K562 (cell line): Measurements from ENCODE around the gene HEXIM1. TPM values are rescaled to one million over a fixed set of nuclear protein-coding genes. Genes with fewer than 3 reads are reported as not detected.

Experiments used
- ATAC-seq: fragments of 200-7000 bp; cut with Tn5 transposase; 3 replicates; pipeline ENCODE4 v1.9.1; 2020; ENCODE audit warnings: moderate library complexity
- BruUV-seq: library from RNA; stranded (reverse); fragments of 400-500 nt; replicated peaks from 2 replicates; lab custom pipeline; 2021; lab: Mats Ljungman, UMichigan
- CTCF ChIA-PET: fragments of 300-600 bp; formaldehyde crosslinking; extraction: SDS; loops from one replicate; lab custom pipeline; 2021; ENCODE audit warnings: low intra/inter-chr PET ratio; lab: Yijun Ruan, JAX
- POLR2A ChIA-PET: fragments of 300-600, 350-650 bp; sonication (Branson Sonifier 250); formaldehyde crosslinking; extraction: SDS; loops from one replicate; lab custom pipeline; 2021; ENCODE audit warnings: antibody characterized with exemption, inconsistent platforms; lab: Yijun Ruan, JAX
- DNase-seq, 4 experiments: peaks; one replicate each; pipeline versions ENCODE4 v3.0.0 to v3.0.0-alpha.2; 2011 to 2018; ENCODE audit warnings: low spot score in 3 of 4, mixed read lengths in 3 of 4; ENCODE audit errors: extremely low read depth in 1 of 4
- FAIRE-seq: peaks from 2 replicates; lab custom pipeline; 2011; peaks lifted over from hg19 to GRCh38; lab: Jason Lieb, UNC
- H2AFZ ChIP-seq: 2 replicates; pipeline ENCODE4 v1.6.0; 2011; ENCODE audit warnings: low read depth, low read length, control low read depth, inconsistent platforms
- H3K27ac ChIP-seq: fragments of 200-600 bp; 3 replicates; pipeline ENCODE4 v1.8.0; 2011; ENCODE audit warnings: low read depth, mild to moderate bottlenecking, control low read depth, inconsistent platforms, low read length, moderate library complexity, mixed read lengths; ENCODE audit errors: extremely low read depth
- H3K27me3 ChIP-seq, 2 experiments: fragments of 300-600 bp in 1 of 2; 2 replicates in 1 of 2; 3 replicates in 1 of 2; pipeline versions ENCODE4 v1.6.0 to v1.8.0; 2011; ENCODE audit warnings: inconsistent platforms in 2 of 2, low read length in 2 of 2, mild to moderate bottlenecking in 1 of 2, mixed read lengths in 1 of 2, moderate library complexity in 1 of 2; ENCODE audit not compliant: control insufficient read depth in 2 of 2, insufficient read depth in 2 of 2
- H3K36me3 ChIP-seq: fragments of 300-600 bp; 3 replicates; pipeline ENCODE4 v1.8.0; 2011; ENCODE audit warnings: mild to moderate bottlenecking, low read length, inconsistent platforms; ENCODE audit not compliant: control insufficient read depth, insufficient read depth
- H3K4me1 ChIP-seq, 2 experiments: fragments of 200-600 bp in 1 of 2; replicated peaks in 1 of 2; 2 replicates in 1 of 2; 3 replicates in 1 of 2; pipeline versions ENCODE4 v1.5.1 to v1.8.0; 2011; ENCODE audit warnings: inconsistent platforms in 2 of 2, low read length in 2 of 2, mild to moderate bottlenecking in 1 of 2, mixed read lengths in 1 of 2, moderate library complexity in 1 of 2; ENCODE audit not compliant: control insufficient read depth in 2 of 2, insufficient read depth in 2 of 2
- H3K4me2 ChIP-seq: 2 replicates; pipeline ENCODE4 v1.6.1; 2011; ENCODE audit warnings: low read length, control low read depth, inconsistent platforms, mixed read lengths; ENCODE audit not compliant: insufficient read depth
- H3K4me3 ChIP-seq: fragments of 200-600 bp; sonication (generic), shearing (Covaris generic); 2 replicates; pipeline ENCODE4 v1.5.1; 2016; ENCODE audit warnings: control low read depth, inconsistent platforms
- H3K79me2 ChIP-seq: fragments of 200-600 bp; 3 replicates; pipeline ENCODE4 v1.8.0; 2011; ENCODE audit warnings: low read length, inconsistent platforms; ENCODE audit not compliant: control insufficient read depth, insufficient read depth
- H3K9ac ChIP-seq, 2 experiments: 2 replicates each; pipeline versions ENCODE4 v1.6.0 to v1.6.1; 2011; ENCODE audit warnings: low read depth in 2 of 2, low read length in 2 of 2, control low read depth in 1 of 2, inconsistent platforms in 1 of 2, mild to moderate bottlenecking in 1 of 2, mixed read lengths in 1 of 2; ENCODE audit not compliant: insufficient read depth in 1 of 2
- H3K9me1 ChIP-seq: one replicate; pipeline ENCODE4 v1.6.0; 2011; ENCODE audit warnings: inconsistent platforms, mild to moderate bottlenecking, low read length, moderate library complexity; ENCODE audit not compliant: control insufficient read depth, insufficient read depth
- H3K9me3 ChIP-seq: replicated peaks from 2 replicates; pipeline ENCODE4 v1.5.1; 2011; ENCODE audit warnings: low read depth, low read length, inconsistent platforms; ENCODE audit not compliant: control insufficient read depth, insufficient read depth
- H4K20me1 ChIP-seq: replicated peaks from 2 replicates; pipeline ENCODE4 v1.6.1; 2011; ENCODE audit warnings: low read length, inconsistent platforms, mixed read lengths; ENCODE audit not compliant: control insufficient read depth, insufficient read depth
- CBX3 ChIP-seq, 2 experiments: IDR thresholded peaks; 1 replicate in 1 of 2; 2 replicates in 1 of 2; pipeline ENCODE4 v1.6.1; 2012; ENCODE audit warnings: inconsistent platforms in 2 of 2, low read length in 2 of 2, borderline replicate concordance in 1 of 2, control low read depth in 1 of 2
- CREM ChIP-seq: IDR thresholded peaks from 2 replicates; pipeline ENCODE4 v1.6.1; 2014; ENCODE audit warnings: antibody characterized with exemption, low read depth
- ESRRB ChIP-seq: fragments of 250-450 bp; sonication (Bioruptor Pico); IDR thresholded peaks from 2 replicates; pipeline ENCODE4 v1.5.0; 2020; ENCODE audit warnings: mild to moderate bottlenecking, moderate library complexity, borderline replicate concordance
- HNRNPUL1 ChIP-seq: fragments of 200-400 bp; formaldehyde crosslinking; IDR thresholded peaks from 2 replicates; pipeline ENCODE4 v1.6.1; 2017; ENCODE audit warnings: low read length
- HSF4 ChIP-seq: fragments of 250-450 bp; sonication (Bioruptor Pico); IDR thresholded peaks from 2 replicates; pipeline ENCODE4 v2.1.2; 2022; ENCODE audit warnings: mild to moderate bottlenecking, moderate library complexity, borderline replicate concordance
- JUN ChIP-seq, 2 experiments: sonication (generic) in 1 of 2; formaldehyde crosslinking in 1 of 2; IDR thresholded peaks; 2 replicates each; pipeline versions ENCODE4 v1.6.1 to v1.8.0; 2012 to 2022; ENCODE audit warnings: borderline replicate concordance in 2 of 2, mild to moderate bottlenecking in 2 of 2, improper control_type of control experiment in 1 of 2, low read depth in 1 of 2, low read length in 1 of 2, missing genetic modification reagents in 1 of 2
- NFE2L1 ChIP-seq: fragments of 450-650 bp; IDR thresholded peaks from 2 replicates; pipeline ENCODE4 v1.6.1; 2016; ENCODE audit warnings: missing genetic modification characterization, low read depth, mild to moderate bottlenecking, missing compliant biosample characterization, moderate library complexity, borderline replicate concordance
- POLR3A ChIP-seq: IDR thresholded peaks from 2 replicates; pipeline ENCODE4 v1.6.1; 2011; ENCODE audit warnings: borderline replicate concordance, mild to moderate bottlenecking, moderate library complexity; ENCODE audit not compliant: insufficient read length, insufficient read depth; ENCODE audit errors: extremely low read depth
- SMARCC2 ChIP-seq: fragments of 450-650 bp; IDR thresholded peaks from 2 replicates; pipeline ENCODE4 v1.6.1; 2017; ENCODE audit warnings: antibody characterized with exemption, moderate library complexity, mild to moderate bottlenecking, low read depth
- SOX6 ChIP-seq: fragments of 450-650 bp; IDR thresholded peaks from 2 replicates; pipeline ENCODE4 v1.6.1; 2014; ENCODE audit warnings: mild to moderate bottlenecking
- TAF9B ChIP-seq: fragments of 450-650 bp; IDR thresholded peaks from 2 replicates; pipeline ENCODE4 v1.6.1; 2018; ENCODE audit warnings: mild to moderate bottlenecking; ENCODE audit not compliant: partially characterized antibody
- THRAP3 ChIP-seq: fragments of 450-650 bp; IDR thresholded peaks from 2 replicates; pipeline ENCODE4 v1.6.1; 2016; ENCODE audit warnings: mild to moderate bottlenecking, inconsistent platforms, borderline replicate concordance
- TSC22D4 ChIP-seq: fragments of 450-650 bp; IDR thresholded peaks from 2 replicates; pipeline ENCODE4 v1.6.1; 2016; ENCODE audit warnings: missing genetic modification characterization, missing biosample characterization, control low read depth
- ZNF324 ChIP-seq: fragments of 250-450 bp; sonication (Bioruptor Pico); IDR thresholded peaks from 2 replicates; pipeline ENCODE4 v1.4.0; 2020; ENCODE audit warnings: mild to moderate bottlenecking
- ZNF780A ChIP-seq: fragments of 250-450 bp; sonication (Bioruptor Pico); IDR thresholded peaks from 2 replicates; pipeline ENCODE4 v1.5.0; 2021; ENCODE audit warnings: mild to moderate bottlenecking
- ZSCAN29 ChIP-seq: fragments of 450-650 bp; IDR thresholded peaks from 2 replicates; pipeline ENCODE4 v1.6.1; 2017
- WGBS: fragments of 100-300 bp; shearing (Covaris generic); methylation state at CpG from one replicate; pipeline ENCODE4 v1.1.6; 2016; ENCODE audit warnings: low coverage, mixed read lengths; ENCODE audit not compliant: insufficient coverage; ENCODE audit errors: missing lambda C conversion rate; 5-methylcytosine and 5-hydroxymethylcytosine counted together
- in situ Hi-C: fragments of 300-500 bp; cut with MboI; formaldehyde crosslinking; loops from 4 replicates; pipeline ENCODE4 v1.15.0; 2018; ENCODE audit warnings: inconsistent platforms, mixed read lengths
- intact Hi-C: fragments of 100-400 bp; cut with micrococcal nuclease; formaldehyde crosslinking; loops from 2 replicates; pipeline ENCODE4 v1.14.2; 2022
- polyA plus RNA-seq, 8 experiments: library from polyadenylated mRNA; depleted of rRNA in 4 of 8; stranded (reverse) in 5 of 8; unstranded in 3 of 8; fragments of >200 nt; fragmentation: Nextera tagmentation in 2 of 8; fragmentation: Illumina TruSeq in 1 of 8; extraction: Ambion mirVana in 2 of 8; extraction: Trizol in 1 of 8; gene quantifications; 2 replicates each; pipeline versions ENCODE4 v1.2.1 to v1.2.3, GENCODE V29; 2011 to 2014; ENCODE audit warnings: inconsistent platforms in 1 of 8, missing spikeins in 1 of 8
- total RNA-seq, 7 experiments: library from RNA; depleted of rRNA in 6 of 7; stranded (reverse); fragments of >200 nt in 6 of 7; fragmentation: Illumina TruSeq in 2 of 7; extraction: Trizol in 2 of 7; gene quantifications; 2 replicates each; pipeline versions ENCODE4 v1.2.1 to v1.2.3, GENCODE V29; 2011 to 2021; ENCODE audit warnings: low replicate concordance in 1 of 7
- TF ChIP-seq, protein P1 (sequence below): sonication (generic); formaldehyde crosslinking; IDR thresholded peaks from 2 replicates; pipeline ENCODE4 v1.4.0; 2020; ENCODE audit warnings: mild to moderate bottlenecking, missing genetic modification reagents
- TF ChIP-seq, protein P2 (sequence below): fragments of 450-650 bp; IDR thresholded peaks from 2 replicates; pipeline ENCODE4 v1.7.1; 2018; ENCODE audit warnings: mild to moderate bottlenecking, low read depth; ENCODE audit not compliant: partially characterized antibody

The HEXIM1 gene
- total and polyA plus RNA-seq, 9 of the 15 experiments (the other 6 are each of a cell fraction or from before 2014, with no cell fraction given): 1.4 to 28.3 (median 9.1) TPM

DNA sequence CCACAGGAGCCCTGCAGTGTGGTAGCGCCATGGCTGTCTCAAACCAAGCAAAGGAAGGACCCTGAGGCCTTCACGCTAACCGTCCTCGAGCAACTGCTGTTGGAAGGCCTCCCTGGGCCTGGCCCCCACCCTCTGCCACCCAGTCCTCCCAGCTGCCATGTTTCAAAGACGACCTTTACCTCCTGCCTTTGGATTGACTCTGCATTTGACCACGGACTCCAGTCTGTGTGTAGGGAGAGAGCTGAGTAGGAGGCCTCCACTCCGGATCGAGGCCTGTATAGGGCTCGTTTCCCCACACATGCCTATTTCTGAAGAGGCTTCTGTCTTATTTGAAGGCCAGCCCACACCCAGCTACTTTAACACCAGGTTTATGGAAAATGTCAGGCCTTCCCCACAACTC lies 40.2 kb upstream of the HEXIM1 start:
- no peak for FAIRE-seq
- Histone ChIP-seq H3K4me1 (peaks cover 0 to 3% of the 10 kb centered on the region in 2 experiments; a peak in 1 of 5 replicates), H3K36me3 (peaks cover 61% of the 10 kb centered on the region), H2AFZ (no peak overlapping the region), H3K79me2 (no peaks in the 10 kb centered on the region), H3K9me1 (no peaks in the 10 kb centered on the region), H3K27me3 (no peaks in the 10 kb centered on the region), H3K4me3 (no peak overlapping the region), H3K9me3 (no peaks in the 10 kb centered on the region), H3K4me2 (no peak overlapping the region), H4K20me1 (peaks cover 16% of the 10 kb centered on the region), H3K27ac (no peak overlapping the region), H3K9ac (no peak overlapping the region)
- in situ Hi-C loops (loop anchor here (5.0 kb wide), 1 partner anchor 186 kb away; no protein-coding TSS in a partner anchor), intact Hi-C loops (no loop called here)
- POLR2A ChIA-PET: interaction anchor here (0.7 to 3.3 kb wide), 4 partner anchors 18 to 247 kb away, joined by 3 to 17 read pairs (median 5); partner anchors contain the start of gene HEXIM1
- BruUV-seq: no TSS peak
- 78% methylated on average over 8 of the region's 9 CpGs for WGBS
- no peak; the same call in 2 of the 3 replicates for ATAC-seq
- no peak for DNase-seq
- CTCF ChIA-PET: interaction anchor here (1.0 kb wide), 1 partner anchor 24 kb away, joined by 3 read pairs; the partner anchor contains the start of gene PLCD3
- TF ChIP-seq ZNF780A (CRISPR knock-in tag) (no peak), TAF9B (no peak), NFE2L1 (tag) (no peak), CBX3 (IDR thresholded peaks at IDR 0.05; ENCODE audit: borderline replicate concordance in 1 of 2, low read length in 2 of 2) (no peak), ZSCAN29 (no peak), POLR3A (no peak), JUN (IDR thresholded peaks at IDR 0.05; ENCODE audit: borderline replicate concordance, low read depth, low read length) (no peak), JUN (CRISPR knock-in tag; IDR thresholded peaks at IDR 0.05; ENCODE audit: borderline replicate concordance) (no peak), SMARCC2 (no peak), CREM (no peak), TSC22D4 (tag) (no peak), THRAP3 (no peak), ESRRB (CRISPR knock-in tag) (no peak), HSF4 (CRISPR knock-in tag) (no peak), ZNF324 (CRISPR knock-in tag) (no peak), SOX6 (no peak), HNRNPUL1 (no peak)
- TF ChIP-seq, protein P1, sequence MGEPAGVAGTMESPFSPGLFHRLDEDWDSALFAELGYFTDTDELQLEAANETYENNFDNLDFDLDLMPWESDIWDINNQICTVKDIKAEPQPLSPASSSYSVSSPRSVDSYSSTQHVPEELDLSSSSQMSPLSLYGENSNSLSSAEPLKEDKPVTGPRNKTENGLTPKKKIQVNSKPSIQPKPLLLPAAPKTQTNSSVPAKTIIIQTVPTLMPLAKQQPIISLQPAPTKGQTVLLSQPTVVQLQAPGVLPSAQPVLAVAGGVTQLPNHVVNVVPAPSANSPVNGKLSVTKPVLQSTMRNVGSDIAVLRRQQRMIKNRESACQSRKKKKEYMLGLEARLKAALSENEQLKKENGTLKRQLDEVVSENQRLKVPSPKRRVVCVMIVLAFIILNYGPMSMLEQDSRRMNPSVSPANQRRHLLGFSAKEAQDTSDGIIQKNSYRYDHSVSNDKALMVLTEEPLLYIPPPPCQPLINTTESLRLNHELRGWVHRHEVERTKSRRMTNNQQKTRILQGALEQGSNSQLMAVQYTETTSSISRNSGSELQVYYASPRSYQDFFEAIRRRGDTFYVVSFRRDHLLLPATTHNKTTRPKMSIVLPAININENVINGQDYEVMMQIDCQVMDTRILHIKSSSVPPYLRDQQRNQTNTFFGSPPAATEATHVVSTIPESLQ: no peak
- TF ChIP-seq, protein P2, sequence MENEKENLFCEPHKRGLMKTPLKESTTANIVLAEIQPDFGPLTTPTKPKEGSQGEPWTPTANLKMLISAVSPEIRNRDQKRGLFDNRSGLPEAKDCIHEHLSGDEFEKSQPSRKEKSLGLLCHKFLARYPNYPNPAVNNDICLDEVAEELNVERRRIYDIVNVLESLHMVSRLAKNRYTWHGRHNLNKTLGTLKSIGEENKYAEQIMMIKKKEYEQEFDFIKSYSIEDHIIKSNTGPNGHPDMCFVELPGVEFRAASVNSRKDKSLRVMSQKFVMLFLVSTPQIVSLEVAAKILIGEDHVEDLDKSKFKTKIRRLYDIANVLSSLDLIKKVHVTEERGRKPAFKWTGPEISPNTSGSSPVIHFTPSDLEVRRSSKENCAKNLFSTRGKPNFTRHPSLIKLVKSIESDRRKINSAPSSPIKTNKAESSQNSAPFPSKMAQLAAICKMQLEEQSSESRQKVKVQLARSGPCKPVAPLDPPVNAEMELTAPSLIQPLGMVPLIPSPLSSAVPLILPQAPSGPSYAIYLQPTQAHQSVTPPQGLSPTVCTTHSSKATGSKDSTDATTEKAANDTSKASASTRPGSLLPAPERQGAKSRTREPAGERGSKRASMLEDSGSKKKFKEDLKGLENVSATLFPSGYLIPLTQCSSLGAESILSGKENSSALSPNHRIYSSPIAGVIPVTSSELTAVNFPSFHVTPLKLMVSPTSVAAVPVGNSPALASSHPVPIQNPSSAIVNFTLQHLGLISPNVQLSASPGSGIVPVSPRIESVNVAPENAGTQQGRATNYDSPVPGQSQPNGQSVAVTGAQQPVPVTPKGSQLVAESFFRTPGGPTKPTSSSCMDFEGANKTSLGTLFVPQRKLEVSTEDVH: no peak
